HG03521 (cell line): ENCODE results near the gene AGBL4.

Source experiments
- ATAC-seq: cut with Tn5 transposase; IDR thresholded peaks from one replicate; pipeline ENCODE4 v1.9.1; 2021; ENCODE audit warnings: mild to moderate bottlenecking, moderate library complexity; ENCODE audit not compliant: unreplicated experiment

The AGBL4 gene

DNA sequence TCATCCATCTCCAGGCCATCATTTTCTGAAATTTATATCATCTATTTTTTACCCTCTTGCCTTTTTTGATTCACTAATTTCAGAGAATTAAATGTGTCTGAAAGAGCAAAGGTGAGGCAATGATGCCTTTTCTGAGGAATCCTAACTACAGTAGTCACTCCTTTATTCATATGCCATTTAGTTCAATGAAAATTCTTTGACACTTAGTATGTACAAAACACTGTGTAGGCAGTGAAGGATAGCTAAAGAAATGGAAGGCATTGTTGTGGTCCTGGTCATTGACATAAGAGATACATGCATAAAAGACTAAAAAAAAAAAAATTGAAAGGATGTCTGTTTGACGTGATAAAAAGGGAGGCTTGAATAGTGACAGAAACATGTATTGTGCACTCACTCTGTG is 1075.2 kb downstream of the AGBL4 start:
- no peak for ATAC-seq

DNA sequence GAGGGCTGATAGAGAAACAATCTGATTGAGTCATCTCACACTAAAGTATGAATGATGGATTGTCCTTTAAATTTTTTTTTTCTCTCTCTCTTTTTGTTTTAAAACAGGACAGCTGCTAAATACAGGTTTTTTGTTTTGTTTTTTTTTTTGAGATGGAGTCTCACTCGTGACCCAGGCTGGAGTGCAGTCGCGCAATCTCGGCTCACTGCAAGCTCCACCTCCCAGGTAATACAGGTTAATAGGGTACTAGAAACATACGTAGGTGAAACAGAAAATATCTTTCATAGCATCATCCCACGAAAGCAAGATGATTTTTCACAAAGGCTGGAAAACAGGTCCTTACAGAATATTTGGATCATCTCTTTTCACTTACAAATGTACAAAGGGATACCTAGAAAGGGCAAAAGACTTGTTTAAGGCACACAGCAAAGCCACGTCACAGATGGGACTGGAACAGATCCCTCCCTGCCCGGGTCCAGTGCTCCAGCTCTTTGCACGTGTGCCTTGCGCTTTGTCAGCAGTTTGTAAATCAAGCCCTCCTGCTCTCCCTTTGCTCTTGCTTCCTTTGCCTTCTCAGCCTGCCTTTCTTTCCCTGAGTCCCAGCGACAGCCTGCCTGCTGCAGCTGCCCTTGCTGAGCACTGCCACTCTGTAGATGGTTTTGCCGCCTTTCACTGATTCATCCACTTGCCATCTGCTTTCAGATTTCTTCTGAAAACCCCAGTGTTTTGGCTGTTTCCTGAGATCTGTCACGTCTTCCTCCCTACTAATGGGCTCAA is 1075.8 kb downstream of the AGBL4 start:
- ATAC-seq = no peak

DNA sequence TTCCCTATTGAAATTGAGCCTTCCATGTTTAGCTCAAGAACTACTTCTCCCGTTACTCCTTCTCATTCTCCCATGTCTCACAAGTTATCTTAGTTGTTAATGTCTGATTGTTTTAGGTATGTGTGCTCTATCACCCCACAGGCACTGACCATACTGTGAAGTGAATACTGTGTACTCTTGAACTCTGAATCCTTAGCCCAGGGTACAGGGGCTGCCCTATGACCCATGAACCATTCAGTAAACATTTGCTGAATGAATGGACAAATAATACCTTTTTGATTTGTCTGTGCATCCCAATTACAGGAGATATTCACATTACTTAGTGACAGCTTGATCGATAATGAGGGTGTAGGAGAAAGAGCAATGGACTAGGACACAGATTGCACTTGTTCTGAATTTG is 1077.7 kb downstream of the AGBL4 start:
- no peak for ATAC-seq

DNA sequence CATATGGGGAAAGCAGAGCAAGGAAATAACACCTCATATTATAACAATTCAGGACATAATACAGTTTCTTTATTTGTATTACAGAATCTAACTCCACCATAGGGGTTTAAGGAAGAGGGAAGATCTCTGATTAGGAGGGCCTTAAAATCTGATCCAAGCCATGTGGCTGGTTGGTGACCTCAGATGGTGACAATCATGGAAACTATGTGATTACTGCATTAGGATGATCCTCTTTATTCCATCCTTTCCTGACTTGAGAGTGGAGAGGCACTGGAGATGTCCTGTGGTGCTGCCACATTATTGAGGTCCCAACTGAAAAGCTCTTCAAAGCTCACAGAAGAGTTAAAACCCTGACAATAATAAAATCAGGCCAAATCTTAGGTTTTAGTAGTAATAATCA is 1078.9 kb downstream of the AGBL4 start:
- no peak for ATAC-seq

DNA sequence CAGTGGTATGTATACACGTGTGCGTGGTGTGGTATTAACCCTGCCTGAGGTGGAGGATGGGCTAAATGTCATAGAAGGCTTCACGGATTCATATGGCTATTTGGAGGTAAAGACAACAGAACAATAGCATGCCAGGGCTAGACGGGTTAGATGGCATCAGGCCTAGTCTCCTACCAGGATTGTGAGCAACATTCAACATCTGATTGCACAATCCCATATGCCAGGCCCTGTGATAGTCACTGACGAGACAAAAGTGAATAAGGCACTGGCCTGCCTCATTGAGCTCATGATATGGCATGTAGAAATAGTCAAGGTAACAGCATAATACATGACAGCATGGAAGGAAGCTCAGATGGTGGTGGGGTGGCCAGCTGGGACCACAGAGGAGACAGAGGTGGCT is 1079.9 kb downstream of the AGBL4 start:
- ATAC-seq = no peak

DNA sequence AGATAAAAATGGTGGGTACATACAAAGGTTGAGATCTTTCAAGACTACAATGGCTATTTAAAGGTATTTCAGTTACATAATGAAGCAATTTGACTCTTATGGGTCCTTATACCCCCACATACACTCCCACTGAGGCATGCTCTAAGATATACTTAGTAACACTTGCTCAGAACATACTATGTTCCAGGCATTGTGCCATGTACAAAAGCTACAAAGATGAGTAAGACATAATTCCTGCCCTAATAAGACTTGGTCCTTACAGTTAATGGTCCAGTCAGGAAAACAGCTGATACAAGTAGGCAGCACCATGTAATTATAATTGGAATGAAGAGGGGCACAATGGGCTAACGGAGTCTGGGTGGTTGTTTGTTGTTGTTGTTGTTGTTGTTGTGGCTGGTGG is 1080.4 kb downstream of the AGBL4 start:
- ATAC-seq = no peak

DNA sequence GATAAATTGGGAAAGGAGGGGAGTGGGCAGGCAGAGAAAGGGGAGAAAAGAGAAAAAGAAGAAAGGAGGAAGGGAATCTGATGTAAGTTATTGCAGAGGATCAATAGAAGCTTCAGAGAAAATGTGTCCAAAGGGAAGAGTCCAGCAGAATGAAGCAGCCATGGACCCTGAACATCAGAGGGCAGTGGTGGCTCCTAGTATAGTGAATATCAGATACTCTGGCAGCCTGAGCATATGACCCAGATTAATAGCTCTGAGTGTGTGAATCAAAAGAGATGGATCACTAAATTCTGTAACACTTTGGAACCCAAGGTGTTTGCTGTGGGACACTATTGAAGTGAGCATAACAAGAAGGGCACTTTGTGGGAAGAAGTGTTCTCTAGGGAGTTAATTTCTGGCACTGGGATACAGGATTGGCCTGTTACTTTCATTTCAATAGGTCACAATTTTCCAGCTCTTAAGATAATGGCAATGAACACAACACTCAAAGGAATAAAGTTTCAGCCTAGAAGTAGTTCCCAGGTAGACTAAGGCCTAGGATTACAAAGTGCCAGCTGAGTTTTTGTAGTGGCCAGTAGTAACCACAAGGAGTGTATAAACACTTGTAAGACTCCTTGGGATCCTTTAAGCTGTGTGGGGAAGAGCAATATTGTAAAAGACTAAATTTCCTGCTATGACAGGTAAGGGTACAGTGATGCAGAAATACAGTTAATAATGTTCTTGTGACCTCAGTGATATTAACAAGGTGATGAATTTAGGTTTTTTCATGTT is 1082.6 kb downstream of the AGBL4 start:
- ATAC-seq = no peak

DNA sequence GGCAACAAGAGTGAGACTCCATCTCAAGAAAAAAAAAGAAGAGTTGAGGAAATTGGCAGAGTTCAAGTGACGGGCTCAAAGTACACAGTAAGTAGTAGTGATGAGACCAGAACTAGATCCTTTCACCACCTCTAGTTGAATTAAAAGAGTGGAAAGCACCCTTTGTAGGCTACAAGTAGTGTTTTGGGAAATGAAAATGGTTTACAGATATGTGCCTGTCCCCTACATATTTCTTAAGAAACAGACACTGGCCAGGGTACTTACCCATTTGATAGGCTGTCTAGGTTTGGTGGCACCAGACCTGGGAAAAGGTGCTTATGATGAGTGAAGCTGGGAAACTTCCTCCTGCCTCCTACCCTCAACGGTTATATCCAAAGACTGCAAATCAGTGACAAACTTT is 1083.4 kb downstream of the AGBL4 start:
- no peak for ATAC-seq

DNA sequence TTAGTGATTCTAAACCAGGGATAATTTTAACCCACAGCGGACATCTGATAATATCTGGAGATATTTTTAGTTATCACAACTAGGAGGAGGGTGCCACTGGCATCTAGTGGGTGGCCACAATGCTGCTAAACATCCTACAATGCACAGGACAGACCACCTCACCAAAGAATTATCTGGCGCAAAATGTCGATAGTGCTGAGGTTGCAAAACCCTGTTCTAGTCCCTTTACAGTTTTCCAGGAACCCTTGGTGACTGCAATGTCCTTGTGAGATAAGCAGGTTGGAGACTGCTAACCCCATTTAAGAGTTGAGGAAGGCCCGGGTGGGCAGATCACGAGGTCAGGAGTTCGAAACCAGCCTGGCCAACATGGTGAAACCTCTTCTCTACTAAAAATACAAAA is 1083.9 kb downstream of the AGBL4 start:
- ATAC-seq = no peak

DNA sequence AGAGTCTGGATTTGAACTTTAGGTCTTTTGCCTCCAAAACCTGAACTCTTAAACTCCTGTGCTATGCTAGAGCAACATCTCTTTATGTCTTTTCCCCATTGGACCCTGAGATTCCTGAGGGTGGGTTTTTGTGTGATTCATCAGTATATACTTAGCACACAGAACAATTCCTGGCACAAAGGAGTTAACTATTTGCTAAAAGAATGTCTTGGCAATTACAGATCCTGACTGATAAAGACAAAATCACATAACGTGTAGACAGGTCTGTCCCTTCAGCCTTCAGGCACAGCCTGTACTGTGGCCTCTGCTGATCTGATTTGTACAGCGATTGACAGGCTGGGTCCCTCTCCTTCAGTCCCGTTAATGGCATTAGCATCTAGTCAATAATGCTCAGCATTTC is 1084.7 kb downstream of the AGBL4 start:
- no peak for ATAC-seq

DNA sequence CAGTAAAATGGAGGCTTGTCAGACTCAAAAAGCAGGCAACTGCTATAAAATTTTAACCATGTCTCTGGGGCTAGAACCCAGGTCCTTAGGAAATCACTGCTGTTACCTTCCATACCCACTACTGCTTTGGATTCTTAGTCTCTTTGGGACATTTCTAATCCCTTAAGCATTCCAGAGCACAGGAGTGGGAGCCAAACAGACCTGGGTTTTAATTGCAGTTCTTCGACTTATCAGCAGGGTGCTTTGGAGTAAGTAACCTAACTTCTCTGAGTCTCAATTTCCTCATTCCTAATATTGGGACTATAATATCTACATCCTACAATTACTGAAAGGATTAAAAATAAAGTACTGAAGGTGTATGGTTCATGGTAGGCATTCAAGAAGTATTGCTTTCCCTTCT is 1086.0 kb downstream of the AGBL4 start:
- ATAC-seq = no peak

DNA sequence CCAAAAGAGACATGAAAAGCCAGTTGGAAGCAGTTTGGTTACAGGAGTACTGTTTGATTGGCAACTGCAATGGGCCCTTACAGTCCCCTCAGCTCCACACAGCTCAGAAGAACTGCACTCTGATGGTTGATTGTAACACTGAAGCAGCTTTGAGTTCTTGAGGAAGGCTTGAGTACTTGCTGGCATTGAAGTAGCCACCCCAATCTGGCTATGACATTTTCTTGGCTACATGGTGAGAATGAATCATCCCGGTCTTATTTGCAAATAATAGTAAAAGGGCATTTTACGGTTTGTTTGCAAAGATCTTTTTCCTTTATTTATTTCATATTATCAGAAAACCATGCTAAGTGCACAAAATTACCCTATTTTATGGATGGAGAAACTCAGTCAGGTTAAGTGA is 1087.3 kb downstream of the AGBL4 start:
- ATAC-seq = no peak

DNA sequence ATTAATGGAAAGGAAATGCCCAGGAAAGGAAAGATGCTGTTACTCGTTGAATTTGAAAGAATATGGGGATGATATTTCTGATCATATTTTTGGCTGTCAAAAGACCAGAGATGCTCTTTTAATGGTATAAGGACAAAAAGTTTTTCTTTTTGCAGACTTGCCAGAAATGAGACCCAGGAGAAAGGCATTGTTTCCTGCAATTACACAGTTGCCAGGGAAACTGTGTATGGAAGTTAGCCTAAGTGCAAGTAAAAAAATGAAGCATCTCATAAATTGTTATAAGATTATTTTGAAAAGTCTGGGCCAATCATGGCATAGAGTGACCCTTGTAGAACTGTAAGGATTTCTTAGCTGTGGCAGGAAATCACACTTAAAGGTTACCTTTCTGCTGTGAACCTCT is 1091.4 kb downstream of the AGBL4 start:
- no peak for ATAC-seq

DNA sequence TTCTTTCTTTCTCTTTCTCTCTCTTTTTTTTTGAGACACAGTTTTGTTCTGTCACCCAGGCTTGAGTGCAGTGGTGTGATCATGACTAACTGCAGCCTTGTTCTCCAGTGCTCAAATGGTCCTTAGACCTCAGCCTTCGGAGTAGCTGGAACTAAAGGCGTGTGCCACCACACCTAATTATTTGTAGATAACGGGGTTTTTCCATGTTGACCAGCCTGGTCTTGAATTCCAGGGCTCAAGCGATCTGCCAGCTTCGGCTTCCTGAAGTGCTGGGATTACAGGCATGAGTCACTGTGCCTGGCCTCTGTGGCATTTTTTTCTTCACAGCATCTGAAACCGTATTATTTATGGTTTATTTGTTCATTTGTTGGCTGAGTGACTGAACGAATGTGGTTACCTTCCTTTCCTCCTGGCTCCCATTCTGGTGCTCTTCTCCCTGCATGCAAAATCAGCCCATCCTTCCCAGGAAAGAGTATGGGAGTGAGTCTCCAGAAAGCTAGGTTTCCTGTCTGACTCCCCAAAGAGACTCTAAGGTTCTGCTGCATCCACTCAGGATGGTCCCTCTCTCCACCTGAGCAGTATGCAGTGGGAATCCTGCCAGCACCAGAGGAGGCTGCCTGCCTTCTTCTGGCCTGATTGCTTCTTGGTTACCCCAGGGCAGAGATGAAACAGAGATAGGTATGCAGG is 1092.1 kb downstream of the AGBL4 start:
- no peak for ATAC-seq

DNA sequence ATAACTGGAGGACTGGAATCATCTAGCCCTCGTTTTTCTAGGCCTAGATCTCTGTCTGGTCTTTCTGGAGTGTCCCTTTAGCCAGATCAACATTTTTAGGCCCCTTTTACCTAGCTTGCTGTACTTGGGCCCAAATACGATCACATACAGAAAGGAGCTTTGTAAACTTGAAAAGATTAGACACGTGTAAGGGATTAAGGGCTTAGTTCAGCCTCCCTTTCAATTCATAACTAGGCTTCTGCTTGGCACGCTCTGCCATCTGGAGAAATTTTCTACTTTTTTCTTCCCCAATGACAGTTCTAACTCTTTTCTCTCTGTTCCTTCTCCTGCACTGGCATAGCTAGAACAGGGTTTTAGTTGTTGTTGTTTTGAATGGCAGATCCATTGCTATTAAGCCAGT is 1093.7 kb downstream of the AGBL4 start:
- no peak for ATAC-seq

DNA sequence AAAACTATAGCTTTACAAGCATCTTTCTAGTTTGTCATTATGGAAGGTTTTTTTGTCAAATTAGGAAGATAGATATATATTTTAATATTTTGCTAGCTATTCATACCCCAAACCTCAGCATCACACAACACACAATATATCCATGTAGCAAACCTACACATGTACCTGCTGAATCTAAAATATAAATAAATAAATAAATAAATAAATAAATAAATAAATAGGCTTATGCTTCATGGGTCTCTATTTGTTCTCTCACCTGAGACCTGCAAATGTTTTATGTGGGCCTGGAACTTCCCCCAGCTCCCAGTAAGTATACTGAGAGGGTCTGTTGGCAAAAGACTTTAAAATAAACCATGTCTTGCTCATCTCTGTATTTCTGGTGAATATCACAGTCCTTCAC is 1099.7 kb downstream of the AGBL4 start:
- no peak for ATAC-seq

DNA sequence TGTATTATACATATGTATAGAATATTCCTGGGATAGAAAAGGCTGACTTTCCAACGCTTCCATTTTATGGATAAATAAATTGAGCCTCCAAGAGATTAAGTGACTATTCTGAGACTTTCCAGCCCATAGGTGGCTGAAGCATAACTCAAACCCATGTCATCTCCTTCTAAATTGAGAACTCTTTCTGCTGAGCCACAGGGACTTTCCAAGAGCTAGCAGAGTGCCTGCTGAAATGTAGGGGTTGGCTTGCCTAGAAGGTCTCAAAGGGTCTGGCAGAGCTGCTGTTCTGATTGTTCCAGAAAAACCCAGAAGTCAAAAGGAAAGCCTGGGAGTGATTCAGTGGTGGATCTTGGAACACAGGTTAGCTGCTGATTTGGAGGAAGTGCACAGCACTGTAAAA is 1100.6 kb downstream of the AGBL4 start:
- no peak for ATAC-seq

DNA sequence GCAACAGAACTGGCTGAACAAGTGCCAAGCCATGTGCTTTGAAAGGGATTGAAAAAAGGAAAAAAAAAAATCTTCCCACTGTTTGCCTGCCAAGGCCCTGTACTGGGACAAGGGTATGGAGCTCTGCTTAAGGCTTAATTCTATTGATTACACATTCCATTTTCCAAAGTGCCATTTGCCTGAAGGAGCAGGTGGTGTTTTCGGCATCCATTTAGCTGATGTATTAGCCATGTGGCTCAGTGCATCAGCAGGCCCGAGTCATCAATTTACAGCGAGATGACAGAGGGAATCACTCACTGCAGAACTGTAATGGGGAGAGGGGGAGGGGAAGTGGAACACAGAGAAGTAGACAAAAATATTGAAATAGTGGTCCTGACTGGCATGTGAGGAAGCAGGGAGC is 1102.9 kb downstream of the AGBL4 start:
- no peak for ATAC-seq

DNA sequence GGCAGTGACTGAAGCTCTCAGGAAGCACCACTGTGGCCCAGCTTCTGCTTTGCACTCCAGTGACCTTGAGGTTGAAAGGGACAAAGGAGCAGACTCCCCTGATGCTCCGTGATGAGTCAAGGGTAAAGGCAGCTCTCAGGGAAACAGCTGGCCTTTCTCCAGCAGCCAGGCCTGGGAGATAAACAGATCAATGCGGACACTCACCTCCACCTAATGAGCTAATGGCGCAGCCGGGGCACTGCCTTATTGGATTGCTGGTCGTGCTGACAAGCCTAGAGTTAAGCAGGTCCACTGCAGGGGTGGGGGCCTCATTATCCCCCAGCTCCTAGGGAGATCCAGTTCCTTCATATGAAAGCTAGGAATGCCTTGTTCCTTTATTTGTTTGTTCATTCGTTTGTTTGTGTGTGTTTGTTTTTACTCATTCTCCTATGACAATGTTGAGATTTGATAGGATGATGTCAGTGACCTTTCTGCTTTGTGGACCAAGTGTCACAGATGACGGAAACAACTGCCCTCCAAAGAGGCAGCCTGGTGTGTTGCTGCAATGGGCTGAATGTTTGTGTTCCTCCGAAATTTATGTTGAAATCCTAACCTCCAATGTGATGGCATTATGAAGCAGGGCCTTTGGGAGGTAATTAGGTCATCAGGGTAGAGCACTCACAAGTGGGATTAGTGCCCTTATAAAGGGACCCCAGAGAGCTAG is 1105.7 kb downstream of the AGBL4 start:
- no peak for ATAC-seq

DNA sequence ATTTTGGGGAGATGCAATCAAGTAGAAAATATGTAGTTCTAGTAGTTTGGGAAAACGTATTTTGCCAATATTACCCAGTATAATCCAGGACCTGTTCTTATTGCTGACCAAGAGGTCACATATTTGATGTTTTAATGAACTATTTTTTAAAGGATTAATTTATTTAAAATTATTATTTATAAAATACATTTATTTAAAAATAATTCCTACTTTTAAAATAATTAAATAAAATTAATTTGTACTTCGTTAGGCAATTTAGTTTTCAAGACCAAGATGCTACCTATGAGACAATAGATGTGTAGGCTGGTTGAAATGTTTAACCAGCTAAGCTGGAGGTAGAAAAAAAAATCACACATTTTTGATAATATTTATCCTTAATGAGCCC is 1106.7 kb downstream of the AGBL4 start:
- ATAC-seq = no peak
